ENCODE data around the gene LIMK1.
"Not testable (repeated sequence)": the region's sequence is repeated elsewhere in the genome, so short reads cannot be mapped to it uniquely, and the experiment has no call there.

The LIMK1 gene

GRCh38 chr7:74084722-74085578 is 1.3 kb downstream of the LIMK1 start:
- DNase-seq, result no peak

- DNase-seq, result no peak
These were observed 4.3 kb downstream of the LIMK1 start for GRCh38 chr7:74087791-74088453.

- no peak for DNase-seq
These were observed 8.8 kb downstream of the LIMK1 start for GRCh38 chr7:74092321-74092963.

- no peak for DNase-seq
These were observed 9.4 kb downstream of the LIMK1 start for GRCh38 chr7:74092964-74093471.

- no peak for DNase-seq
These were observed 10.1 kb downstream of the LIMK1 start for GRCh38 chr7:74093671-74094223.

- peak; percentile 45 for DNase-seq
These were observed 10.9 kb downstream of the LIMK1 start for GRCh38 chr7:74094224-74095101.

- no peak for DNase-seq
These were observed 11.5 kb downstream of the LIMK1 start for GRCh38 chr7:74095135-74095534.

- DNase-seq, result no peak
These were observed 14.5 kb downstream of the LIMK1 start for GRCh38 chr7:74097937-74098614.

- no peak for DNase-seq
These were observed 15.4 kb downstream of the LIMK1 start for GRCh38 chr7:74099031-74099430.

- DNase-seq, result no peak
These were observed 17.6 kb downstream of the LIMK1 start for GRCh38 chr7:74101061-74101681.

- DNase-seq, result no peak
These were observed 19.7 kb downstream of the LIMK1 start for GRCh38 chr7:74103219-74103772.

- no peak for DNase-seq
These were observed 21.1 kb downstream of the LIMK1 start for GRCh38 chr7:74104702-74105101.

GRCh38 chr7:74105992-74106391 is 22.4 kb downstream of the LIMK1 start:
- no peak for DNase-seq

GRCh38 chr7:74106846-74107245 is 23.2 kb downstream of the LIMK1 start:
- DNase-seq, result no peak

- DNase-seq, result no peak
These were observed 31.7 kb downstream of the LIMK1 start for GRCh38 chr7:74115326-74115725.

- DNase-seq, result no peak
These were observed 32.8 kb downstream of the LIMK1 start for GRCh38 chr7:74116356-74116755.

GRCh38 chr7:74119831-74120230 is 36.2 kb downstream of the LIMK1 start:
- DNase-seq, result no peak

GRCh38 chr7:74121401-74122249 is 38.0 kb downstream of the LIMK1 start:
- DNase-seq, result no peak

GRCh38 chr7:74123892-74124291 is 40.3 kb downstream of the LIMK1 start:
- not testable (repeated sequence) for DNase-seq
